Measurements from ENCODE around the gene PPP2R5B.

The PPP2R5B gene

GRCh38 chr11:64910451-64911093, 13.9 kb upstream of the PPP2R5B start:
- no peak for DNase-seq

DNA sequence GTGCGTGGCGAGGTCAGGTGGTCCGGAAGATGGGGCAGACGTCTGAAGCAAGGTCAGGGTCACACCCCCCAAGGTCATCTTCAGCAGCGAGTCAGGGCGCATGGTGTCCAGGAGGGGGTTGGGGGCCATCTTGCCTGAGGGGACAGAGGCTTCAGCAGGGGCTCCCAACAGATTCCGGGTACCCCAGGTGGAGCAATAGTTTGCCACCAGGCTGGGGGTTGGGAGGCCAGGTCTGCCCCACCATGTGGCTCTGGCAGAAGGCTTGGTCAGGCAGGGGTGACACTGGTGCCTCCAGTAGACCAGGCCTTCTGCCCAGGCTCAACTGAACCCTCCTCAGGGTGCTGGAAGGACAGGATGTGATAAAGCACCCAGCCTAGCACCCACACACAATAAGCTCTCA, 13.3 kb upstream of the PPP2R5B start:
- no peak for DNase-seq

GRCh38 chr11:64911689-64912088, 12.8 kb upstream of the PPP2R5B start:
- no peak for DNase-seq

DNA sequence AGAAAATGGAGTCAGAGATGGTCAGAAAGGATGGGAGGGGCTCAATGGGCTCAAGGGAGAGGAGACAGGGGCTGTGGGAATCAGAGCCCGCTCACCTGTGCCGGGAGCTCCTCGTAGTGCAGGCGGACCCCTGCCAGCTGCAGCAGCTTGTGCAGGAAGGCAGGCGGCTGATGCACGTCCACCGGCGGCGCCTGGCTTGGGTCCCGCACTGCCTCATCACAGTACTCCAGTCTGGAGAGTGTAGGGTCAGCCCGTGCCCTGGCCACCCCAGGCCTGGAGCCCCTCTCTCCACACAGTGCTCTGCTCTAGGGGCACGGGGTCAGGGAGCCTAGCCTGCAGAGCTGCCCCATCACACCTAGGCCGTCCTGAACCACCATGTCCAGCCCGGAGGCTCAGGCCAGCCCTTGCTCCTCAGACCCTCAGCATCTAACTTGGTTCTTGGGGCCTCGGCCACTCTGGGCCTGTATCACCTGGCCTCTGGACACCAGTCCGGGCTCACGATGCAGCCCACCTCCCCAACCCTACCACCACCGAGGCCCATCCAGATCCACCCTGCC, 11.2 kb upstream of the PPP2R5B start:
- DNase-seq = no peak

DNA sequence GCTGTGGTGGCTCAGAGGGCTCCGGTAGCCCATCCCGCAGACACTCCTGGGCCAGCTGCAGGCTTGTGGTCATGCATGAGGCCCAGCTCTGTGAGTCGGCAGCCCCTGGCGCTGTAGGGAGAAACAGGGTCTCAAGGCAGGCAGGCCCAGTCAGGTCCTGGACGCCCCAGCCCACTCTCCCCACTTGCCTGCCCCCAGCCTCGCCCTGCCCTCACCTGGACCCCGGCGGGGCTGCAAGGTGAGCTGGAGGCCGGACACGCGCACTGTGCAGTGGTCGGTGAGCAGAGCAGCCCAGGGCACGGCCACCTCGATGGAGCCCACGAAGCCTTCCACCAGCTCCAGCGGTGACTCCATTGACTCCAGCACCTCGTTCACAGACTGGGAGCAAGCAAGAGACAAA, 10.4 kb upstream of the PPP2R5B start:
- no peak for DNase-seq

DNA sequence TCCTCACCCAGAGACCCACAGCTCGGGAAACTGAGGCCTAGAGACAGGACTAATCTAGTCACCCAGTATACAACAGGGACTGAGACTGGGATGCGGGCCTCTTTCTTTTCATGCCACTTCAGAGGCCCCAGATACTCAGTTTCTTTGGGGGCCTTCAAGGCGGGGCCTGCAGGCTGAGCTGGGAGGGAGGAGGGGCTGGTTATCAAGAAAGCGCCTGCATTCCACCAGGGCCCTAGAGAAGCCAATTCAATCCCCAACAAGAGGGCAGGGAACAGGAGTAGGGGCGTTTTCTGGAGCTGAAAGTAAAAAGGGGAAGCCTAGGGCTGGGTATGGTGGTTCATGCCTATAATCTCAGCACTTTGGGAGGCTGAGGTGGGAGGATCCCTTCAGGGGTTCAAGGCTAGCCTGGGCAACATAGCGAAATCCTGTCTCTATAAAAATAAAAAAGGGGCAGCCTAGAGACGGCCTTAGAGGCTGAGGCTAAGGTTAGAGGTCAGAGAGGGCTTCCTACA, 9.1 kb upstream of the PPP2R5B start:
- DNase-seq = no peak

- no peak for DNase-seq
Observed at GRCh38 chr11:64916040-64916774, 8.3 kb upstream of the PPP2R5B start.

GRCh38 chr11:64916775-64917662, 7.5 kb upstream of the PPP2R5B start, which contains the start of gene ATG2A:
ATG2A (minus strand) TSS chr11:64917209; CDS start chr11:64917135, 74 bp downstream.
- DNase-seq = peak; percentile 97

- DNase-seq = no peak
Observed at GRCh38 chr11:64917663-64917995, 6.9 kb upstream of the PPP2R5B start.

DNA sequence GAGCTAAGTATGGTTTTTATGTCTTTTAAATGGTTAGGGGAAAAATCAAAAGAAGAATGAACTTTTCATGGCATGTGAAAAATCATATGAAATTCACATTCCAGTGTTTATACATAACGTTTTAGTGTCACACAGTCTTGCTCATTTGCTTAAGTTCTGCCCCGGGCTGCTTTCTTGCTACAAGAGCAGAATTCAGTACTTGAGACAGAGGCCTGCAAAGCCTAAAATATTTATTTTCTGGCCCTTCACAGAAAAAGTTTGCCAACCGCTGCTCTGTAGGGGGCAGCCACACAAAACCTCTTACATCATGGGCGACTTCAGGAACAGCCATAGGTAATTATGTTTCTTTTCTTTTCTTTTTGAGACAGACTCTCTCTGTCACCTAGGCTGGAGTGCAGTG, 6.5 kb upstream of the PPP2R5B start:
- no peak for DNase-seq

- DNase-seq = no peak
Observed at GRCh38 chr11:64919627-64920026, 4.9 kb upstream of the PPP2R5B start.

DNA sequence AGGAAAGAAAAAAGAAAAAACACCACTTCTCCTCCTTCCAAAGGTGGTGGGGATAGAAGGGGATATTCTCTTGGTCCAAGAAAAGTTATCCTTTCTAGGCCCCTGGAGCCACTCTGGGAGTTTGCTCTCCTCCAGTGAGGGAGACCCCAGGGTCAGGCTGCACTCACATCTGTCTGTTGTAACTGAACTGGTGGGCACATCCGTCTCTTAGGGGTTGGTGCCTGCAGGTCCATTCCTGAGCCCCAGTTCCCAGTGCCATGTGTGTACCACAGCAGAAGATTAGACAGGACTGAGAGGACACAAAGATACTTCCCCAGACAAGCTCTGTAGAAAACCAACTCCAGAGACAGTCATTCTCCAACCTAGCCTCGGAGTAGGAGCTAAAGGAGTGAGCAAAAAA, 4.4 kb upstream of the PPP2R5B start:
- no peak for DNase-seq

DNA sequence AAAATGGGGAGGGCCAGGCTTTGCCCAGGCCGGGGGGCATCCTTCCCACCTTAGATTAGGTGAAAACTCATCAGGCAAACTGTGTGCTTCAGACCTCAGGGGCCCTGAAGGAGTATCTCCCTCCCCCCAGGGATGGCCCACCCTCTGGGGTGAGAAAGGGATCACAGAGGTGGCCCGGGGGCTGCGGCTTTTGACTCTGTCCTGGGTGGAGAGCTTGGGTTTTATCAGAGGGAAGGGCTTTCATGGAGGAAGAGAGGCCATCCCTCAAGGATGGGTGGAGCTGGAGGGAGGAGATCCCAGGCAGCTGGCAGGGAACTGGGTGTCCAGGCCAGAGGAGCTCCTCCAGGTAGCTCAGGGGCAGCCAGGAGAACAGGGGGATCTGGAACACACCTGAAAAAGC, 3.1 kb upstream of the PPP2R5B start:
- no peak for DNase-seq

GRCh38 chr11:64923151-64923661, 1.3 kb upstream of the PPP2R5B start:
- DNase-seq = no peak

DNA sequence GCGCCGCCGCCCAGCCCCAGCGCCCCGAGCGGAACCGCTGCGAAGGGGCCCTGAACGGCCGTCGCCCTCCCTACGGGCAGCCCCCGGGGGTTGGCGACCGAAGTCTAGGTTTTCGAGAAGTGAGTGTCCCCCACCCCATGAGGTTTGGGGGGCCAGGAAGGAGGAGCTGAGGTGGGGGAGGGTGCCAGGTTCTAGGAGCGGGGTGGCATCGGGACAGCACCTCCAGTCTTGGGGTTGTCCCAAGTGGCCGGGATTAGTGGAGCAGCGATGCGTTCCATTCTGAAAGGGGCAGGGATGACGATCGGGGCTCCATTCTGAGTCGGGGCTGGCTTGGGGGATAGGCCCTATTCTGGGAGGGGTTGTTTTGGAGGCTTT, 408 bp downstream of the PPP2R5B start:
- no peak for DNase-seq

GRCh38 chr11:64925536-64926436, 1.3 kb downstream of the PPP2R5B start:
- DNase-seq = no peak

GRCh38 chr11:64926689-64927088, 2.2 kb downstream of the PPP2R5B start:
- DNase-seq = no peak

DNA sequence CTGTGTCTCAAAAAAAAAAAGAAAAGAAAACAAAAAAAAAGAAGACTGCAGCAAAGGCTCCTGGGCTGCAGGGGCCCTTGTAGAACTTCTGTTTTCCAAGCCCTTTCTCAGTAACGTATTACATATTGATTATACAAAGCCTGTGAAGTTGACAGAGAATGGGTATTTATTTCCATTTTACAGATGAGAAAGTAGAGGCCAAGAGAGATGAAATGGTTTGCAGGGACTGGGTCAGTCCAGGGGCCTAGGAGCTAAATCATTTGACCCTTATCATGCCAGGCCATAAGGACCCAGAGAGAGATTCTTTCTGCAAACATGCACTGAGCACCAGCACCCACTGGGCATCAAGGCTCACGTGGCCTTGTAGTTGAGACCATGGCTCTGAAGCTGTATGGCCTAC, 4.5 kb downstream of the PPP2R5B start:
- no peak for DNase-seq

DNA sequence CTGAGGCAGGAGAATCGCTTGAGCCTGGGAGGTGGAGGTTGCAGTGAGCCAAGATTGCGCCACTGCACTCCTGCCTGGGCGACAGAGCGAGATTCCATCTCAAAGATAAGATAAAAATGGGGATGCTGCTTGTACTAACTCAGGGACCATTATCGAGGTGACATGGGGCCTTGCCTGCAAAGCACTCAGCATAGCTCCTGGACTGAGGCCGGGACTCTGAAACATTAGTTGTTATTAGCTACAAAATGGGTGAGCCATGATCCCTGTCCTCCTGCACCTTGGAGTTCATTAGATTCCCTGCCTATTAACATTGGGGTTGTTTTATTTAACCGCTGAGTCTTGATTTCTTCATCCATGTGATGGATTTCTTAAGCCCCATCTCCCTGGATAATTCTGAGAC, 5.1 kb downstream of the PPP2R5B start:
- no peak for DNase-seq

- DNase-seq = no peak
Observed at GRCh38 chr11:64930340-64930739, 5.9 kb downstream of the PPP2R5B start.

DNA sequence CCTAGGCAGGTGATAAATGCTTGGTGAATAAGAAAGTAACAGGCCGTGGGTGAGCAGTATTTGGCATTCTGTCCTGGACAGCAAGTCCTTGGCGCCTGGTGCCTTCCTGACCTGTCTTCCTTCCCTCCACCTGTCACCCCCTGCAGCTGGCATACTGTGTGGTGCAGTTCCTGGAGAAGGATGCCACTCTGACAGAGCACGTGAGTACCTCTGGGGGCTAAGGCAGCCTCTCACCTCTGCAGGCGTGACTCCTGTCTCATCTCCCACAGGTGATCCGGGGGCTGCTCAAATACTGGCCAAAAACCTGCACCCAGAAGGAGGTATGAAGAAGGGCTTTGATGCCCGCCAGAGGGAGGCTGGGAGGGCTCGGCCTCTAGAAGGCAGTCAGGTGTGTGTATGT, 6.8 kb downstream of the PPP2R5B start:
- no peak for DNase-seq

- no peak for DNase-seq
Observed at GRCh38 chr11:64932324-64932723, 7.8 kb downstream of the PPP2R5B start.
